Osteocyte (in vitro differentiated cells): ENCODE results near the gene CNOT3. TPM values are rescaled to one million over a fixed set of nuclear protein-coding genes. Genes with fewer than 3 reads are reported as not detected.
"Not testable (repeated sequence)": the region's sequence is repeated elsewhere in the genome, so short reads cannot be mapped to it uniquely, and the experiment has no call there.

Experiments used
- DNase-seq: peaks from one replicate; pipeline ENCODE4 v3.0.0; 2021; ENCODE audit warnings: mixed read lengths; ENCODE audit not compliant: unreplicated experiment; ENCODE audit errors: extremely low spot score
- H3K27ac Mint-ChIP-seq: one replicate; pipeline ENCODE4 v1.8.0; 2021; ENCODE audit warnings: mild to moderate bottlenecking, mixed read lengths; ENCODE audit not compliant: unreplicated experiment
- H3K27me3 Mint-ChIP-seq: one replicate; pipeline ENCODE4 v1.8.0; 2021; ENCODE audit warnings: mixed read lengths; ENCODE audit not compliant: unreplicated experiment
- H3K36me3 Mint-ChIP-seq: one replicate; pipeline ENCODE4 v1.8.0; 2021; ENCODE audit warnings: mixed read lengths; ENCODE audit not compliant: unreplicated experiment
- H3K4me1 Mint-ChIP-seq: one replicate; pipeline ENCODE4 v1.8.0; 2021; ENCODE audit warnings: mixed read lengths; ENCODE audit not compliant: unreplicated experiment
- H3K4me3 Mint-ChIP-seq: one replicate; pipeline ENCODE4 v1.8.0; 2021; ENCODE audit warnings: mild to moderate bottlenecking, moderate library complexity, mixed read lengths; ENCODE audit not compliant: unreplicated experiment
- H3K9me3 Mint-ChIP-seq: one replicate; pipeline ENCODE4 v1.8.0; 2021; ENCODE audit warnings: mixed read lengths; ENCODE audit not compliant: unreplicated experiment
- CTCF ChIP-seq: fragments of 200-600 bp; sonication (generic); IDR thresholded peaks from 2 replicates; pipeline ENCODE4 v1.5.0; 2021; ENCODE audit warnings: antibody characterized with exemption, mild to moderate bottlenecking, moderate library complexity
- total RNA-seq: library from RNA; stranded (reverse); gene quantifications from 2 replicates; pipeline ENCODE4 v1.2.1, GENCODE V29; 2021

Gene CNOT3
- total RNA-seq, 1 donor from 2014 or later, result 50.5 TPM

DNA sequence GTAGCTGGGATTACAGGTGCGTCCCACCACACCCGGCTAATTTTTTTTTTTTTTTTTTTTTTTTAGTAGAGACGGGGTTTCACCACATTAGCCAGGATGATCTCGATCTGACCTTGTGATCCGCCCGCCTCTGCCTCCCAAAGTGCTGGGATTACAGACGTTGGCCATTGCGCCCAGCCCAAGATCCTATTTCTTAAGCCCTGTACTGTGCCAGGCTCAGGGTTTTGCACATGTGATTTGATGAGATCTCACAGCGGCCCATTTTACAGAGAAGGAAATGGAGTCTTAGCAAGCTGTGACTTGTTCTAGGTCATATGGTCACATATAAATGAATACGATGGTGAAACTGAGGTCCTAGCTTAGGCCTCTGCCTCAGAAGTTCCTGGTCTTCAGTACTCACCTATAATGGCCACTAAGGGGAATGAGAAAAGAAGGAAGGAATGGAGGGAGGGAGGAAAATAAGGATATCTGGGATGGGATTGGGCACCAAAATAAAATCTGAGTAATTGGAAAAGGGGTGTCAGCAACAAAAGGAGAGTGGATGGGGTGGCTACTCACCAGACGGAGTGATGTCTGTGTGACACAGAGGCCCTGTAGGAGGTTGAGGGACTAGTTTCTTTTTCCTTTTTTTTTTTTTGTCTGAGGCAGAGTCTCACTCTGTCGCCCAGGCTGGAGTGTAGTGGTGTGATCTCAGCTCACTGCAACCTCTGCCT is 38.2 kb upstream of the CNOT3 start:
- H3K27ac Mint-ChIP-seq, result no peak overlapping the region
- no peak for DNase-seq
- H3K4me1 Mint-ChIP-seq, result peaks cover 18% of the 10 kb centered on the region
- H3K4me3 Mint-ChIP-seq, result no peak overlapping the region
- no peaks in the 10 kb centered on the region for H3K36me3 Mint-ChIP-seq
- no peaks in the 10 kb centered on the region for H3K27me3 Mint-ChIP-seq
- TF ChIP-seq CTCF, result no peak
- no peaks in the 10 kb centered on the region for H3K9me3 Mint-ChIP-seq

GRCh38 chr19:54099903-54100255 is 37.7 kb upstream of the CNOT3 start:
- not testable (repeated sequence) for H3K4me3 Mint-ChIP-seq, H3K27ac Mint-ChIP-seq, H3K9me3 Mint-ChIP-seq, H3K36me3 Mint-ChIP-seq, DNase-seq, H3K27me3 Mint-ChIP-seq
- peaks cover 18% of the 10 kb centered on the region for H3K4me1 Mint-ChIP-seq

- Mint-ChIP-seq H3K27me3 (no peaks in the 10 kb centered on the region), H3K4me1 (peaks cover 18% of the 10 kb centered on the region), H3K36me3 (no peaks in the 10 kb centered on the region), H3K27ac (no peak within 1 kb of the TSS), H3K9me3 (no peaks in the 10 kb centered on the region), H3K4me3 (peak within 1 kb of the TSS; percentile 7)
- TF ChIP-seq CTCF, result no peak
- no peak for DNase-seq
Observed at GRCh38 chr19:54100561-54100960, 37.0 kb upstream of the CNOT3 start, which contains the start of gene OSCAR. OSCAR (minus strand) TSS chr19:54100803; CDS start chr19:54100792, 11 bp downstream.

DNA sequence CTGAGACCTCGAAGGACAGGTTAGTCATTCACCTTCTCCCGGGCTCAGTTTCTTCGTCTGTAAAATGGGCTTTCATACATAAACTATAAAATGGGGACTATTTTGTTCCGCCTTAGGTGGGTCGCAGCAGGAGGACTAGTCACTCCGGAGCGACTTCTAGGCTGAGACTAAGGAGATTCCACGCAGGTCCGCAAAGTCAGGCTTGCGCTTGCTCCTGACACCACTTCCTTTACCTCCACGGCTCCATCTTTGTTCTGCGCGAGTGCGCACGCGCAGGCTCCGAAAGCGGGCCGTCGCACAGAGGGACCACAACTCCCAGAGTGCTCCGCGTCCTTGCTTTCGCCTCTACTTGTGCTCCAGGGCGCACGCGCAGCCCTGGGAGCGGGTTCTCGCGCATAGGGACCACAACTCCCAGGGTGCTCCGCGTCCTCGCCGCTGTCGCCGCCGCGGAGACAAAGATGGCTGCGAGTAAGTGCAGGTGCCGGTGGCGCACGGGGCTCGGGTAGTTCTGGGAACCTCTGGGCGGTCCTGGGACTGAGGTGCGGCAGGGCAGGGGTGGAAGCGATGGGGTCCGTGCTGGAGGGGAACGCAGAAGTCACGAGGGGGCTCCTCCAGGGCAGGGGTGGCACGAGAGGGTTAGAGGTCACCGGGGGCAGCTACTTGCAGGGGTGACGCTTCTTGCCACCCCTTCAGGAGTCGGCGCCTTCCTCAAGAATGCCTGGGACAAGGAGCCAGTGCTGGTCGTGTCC is 35.0 kb upstream of the CNOT3 start, which contains the start of gene NDUFA3:
NDUFA3 (plus strand) TSS at position 435 of the 749 bp plus-strand sequence; CDS start at position 459, 24 bp downstream.
- Mint-ChIP-seq H3K27me3 (no peaks in the 10 kb centered on the region), H3K36me3 (peaks cover 7% of the 10 kb centered on the region), H3K27ac (peak within 1 kb of the TSS; percentile 87), H3K4me1 (peaks cover 9% of the 10 kb centered on the region), H3K4me3 (peak within 1 kb of the TSS; percentile 99), H3K9me3 (no peaks in the 10 kb centered on the region)
- no peak for TF ChIP-seq CTCF
- DNase-seq, result peak; percentile 99

DNA sequence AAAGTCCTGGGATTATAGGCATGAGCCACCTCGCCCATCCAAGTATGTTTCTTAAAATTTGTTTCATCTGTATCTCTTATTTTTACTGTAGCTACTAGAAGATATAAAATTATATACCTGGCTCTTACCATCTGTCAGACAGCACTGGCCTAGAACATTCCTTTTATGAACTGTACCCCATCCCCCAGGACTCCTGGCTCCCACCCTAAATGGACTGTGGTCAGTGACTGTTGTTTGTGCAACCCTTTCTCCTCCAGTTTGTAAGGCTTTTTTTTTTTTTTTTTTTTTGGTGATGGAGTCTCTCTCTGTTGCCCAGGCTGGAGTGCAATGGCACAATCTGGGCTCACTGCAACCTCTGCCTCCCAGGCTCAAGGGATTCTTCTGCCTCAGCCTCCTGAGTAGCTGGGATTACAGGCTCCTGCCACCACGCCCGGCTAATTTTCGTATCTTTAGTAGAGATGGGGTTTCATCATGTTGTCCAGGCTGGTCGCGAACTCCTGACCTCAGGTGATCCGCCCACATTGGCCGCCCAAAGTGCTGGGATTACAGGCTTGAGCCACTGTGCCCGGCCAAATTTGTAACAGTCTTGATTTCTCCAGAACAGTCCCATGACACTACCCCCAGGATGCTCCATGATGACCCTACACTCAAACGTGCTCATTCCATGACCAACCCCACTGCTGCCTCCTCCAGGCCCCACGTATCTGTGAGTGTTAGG is 32.4 kb upstream of the CNOT3 start:
- DNase-seq, result no peak
- peaks cover 16% of the 10 kb centered on the region for H3K36me3 Mint-ChIP-seq
- H3K9me3 Mint-ChIP-seq, result no peaks in the 10 kb centered on the region
- H3K27me3 Mint-ChIP-seq, result no peaks in the 10 kb centered on the region
- H3K27ac Mint-ChIP-seq, result no peak overlapping the region
- no peak overlapping the region for H3K4me3 Mint-ChIP-seq
- H3K4me1 Mint-ChIP-seq, result peaks cover 9% of the 10 kb centered on the region
- TF ChIP-seq CTCF, result no peak
